HUES48 (cell line): ENCODE results near the gene SMOC2.

Experiments used
- H3K27ac ChIP-seq: one replicate; pipeline ENCODE4 v1.7.0; 2013; ENCODE audit warnings: low read depth, low read length, inconsistent platforms
- H3K27me3 ChIP-seq: 2 replicates; pipeline ENCODE4 v1.6.1; 2013; ENCODE audit warnings: mild to moderate bottlenecking, low read length; ENCODE audit not compliant: control insufficient read depth, insufficient read depth
- H3K36me3 ChIP-seq: 2 replicates; pipeline ENCODE4 v1.6.1; 2013; ENCODE audit warnings: low read length; ENCODE audit not compliant: control insufficient read depth, insufficient read depth
- H3K4me1 ChIP-seq: 2 replicates; pipeline ENCODE4 v1.6.1; 2013; ENCODE audit warnings: mild to moderate bottlenecking, low read length; ENCODE audit not compliant: control insufficient read depth, insufficient read depth
- H3K4me3 ChIP-seq: 2 replicates; pipeline ENCODE4 v1.5.1; 2013; ENCODE audit warnings: mild to moderate bottlenecking, low read depth, low read length
- H3K9ac ChIP-seq: 2 replicates; pipeline ENCODE4 v1.6.1; 2013; ENCODE audit warnings: mild to moderate bottlenecking, low read depth, low read length, moderate library complexity
- H3K9me3 ChIP-seq: 2 replicates; pipeline ENCODE4 v1.6.1; 2013; ENCODE audit warnings: low read length; ENCODE audit not compliant: control insufficient read depth, insufficient read depth

SMOC2 gene

GRCh38 chr6:168618546-168619315 lies 177.7 kb downstream of the SMOC2 start:
- H3K36me3 ChIP-seq = no peaks in the 10 kb centered on the region
- no peak overlapping the region for H3K4me3 ChIP-seq
- no peaks in the 10 kb centered on the region for H3K9me3 ChIP-seq
- no peaks in the 10 kb centered on the region for H3K27me3 ChIP-seq
- no peak overlapping the region for H3K9ac ChIP-seq
- H3K27ac ChIP-seq = no peak overlapping the region
- H3K4me1 ChIP-seq = no peaks in the 10 kb centered on the region

- Histone ChIP-seq H3K9ac (no peak overlapping the region), H3K36me3 (no peaks in the 10 kb centered on the region), H3K27me3 (no peaks in the 10 kb centered on the region), H3K9me3 (no peaks in the 10 kb centered on the region), H3K27ac (no peak overlapping the region), H3K4me3 (no peak overlapping the region), H3K4me1 (no peaks in the 10 kb centered on the region)
Measured at GRCh38 chr6:168619560-168620314, 178.8 kb downstream of the SMOC2 start.

DNA sequence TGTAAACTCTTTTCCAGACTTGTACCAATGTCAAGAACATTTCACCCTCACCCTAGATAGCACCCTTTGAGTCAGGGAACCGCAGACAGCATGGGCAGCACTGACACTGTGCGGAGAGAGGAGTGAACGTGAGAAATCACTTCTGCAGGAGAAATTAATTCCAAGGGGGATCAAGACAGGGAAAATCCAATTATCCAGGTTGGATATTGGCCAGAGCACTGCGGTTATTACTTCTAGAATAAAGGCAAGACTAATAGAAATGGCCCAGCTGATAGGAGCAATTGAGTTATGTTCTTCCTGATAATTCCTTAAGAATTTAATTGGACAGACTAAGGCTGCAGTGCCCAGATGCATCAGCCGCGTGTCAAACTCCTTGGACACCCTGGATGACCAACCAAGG lies 179.6 kb downstream of the SMOC2 start:
- Histone ChIP-seq H3K27me3 (no peaks in the 10 kb centered on the region), H3K9me3 (no peaks in the 10 kb centered on the region), H3K4me1 (no peaks in the 10 kb centered on the region), H3K4me3 (no peak overlapping the region), H3K27ac (no peak overlapping the region), H3K9ac (no peak overlapping the region), H3K36me3 (no peaks in the 10 kb centered on the region)

DNA sequence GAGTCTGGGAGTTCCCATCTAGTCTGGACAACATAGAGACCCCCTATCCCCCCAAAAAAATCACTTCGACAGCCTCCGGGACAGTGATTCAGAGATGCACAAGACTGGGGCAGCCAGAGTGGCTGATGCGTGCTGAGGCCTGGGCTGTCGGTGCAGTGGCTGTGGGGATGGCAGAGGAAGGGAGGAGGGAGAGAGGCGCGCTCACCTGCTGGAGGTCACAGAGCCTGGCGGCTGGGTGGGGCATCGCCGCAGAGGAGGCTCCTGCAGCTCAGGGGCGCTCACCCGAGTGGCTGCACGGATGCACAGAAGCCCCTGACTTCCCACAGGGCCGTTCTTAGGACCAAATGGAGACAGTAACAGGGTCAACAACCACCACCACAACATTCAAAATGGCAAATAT lies 182.8 kb downstream of the SMOC2 start:
- no peaks in the 10 kb centered on the region for H3K4me1 ChIP-seq
- no peak overlapping the region for H3K4me3 ChIP-seq
- H3K27me3 ChIP-seq = no peaks in the 10 kb centered on the region
- no peak overlapping the region for H3K9ac ChIP-seq
- no peaks in the 10 kb centered on the region for H3K36me3 ChIP-seq
- H3K27ac ChIP-seq = no peak overlapping the region
- H3K9me3 ChIP-seq = no peaks in the 10 kb centered on the region

- Histone ChIP-seq H3K4me3 (no peak overlapping the region), H3K27ac (no peak overlapping the region), H3K27me3 (no peaks in the 10 kb centered on the region), H3K36me3 (no peaks in the 10 kb centered on the region), H3K9me3 (no peaks in the 10 kb centered on the region), H3K4me1 (no peaks in the 10 kb centered on the region), H3K9ac (no peak overlapping the region)
Measured at GRCh38 chr6:168624540-168624939, 183.6 kb downstream of the SMOC2 start.

DNA sequence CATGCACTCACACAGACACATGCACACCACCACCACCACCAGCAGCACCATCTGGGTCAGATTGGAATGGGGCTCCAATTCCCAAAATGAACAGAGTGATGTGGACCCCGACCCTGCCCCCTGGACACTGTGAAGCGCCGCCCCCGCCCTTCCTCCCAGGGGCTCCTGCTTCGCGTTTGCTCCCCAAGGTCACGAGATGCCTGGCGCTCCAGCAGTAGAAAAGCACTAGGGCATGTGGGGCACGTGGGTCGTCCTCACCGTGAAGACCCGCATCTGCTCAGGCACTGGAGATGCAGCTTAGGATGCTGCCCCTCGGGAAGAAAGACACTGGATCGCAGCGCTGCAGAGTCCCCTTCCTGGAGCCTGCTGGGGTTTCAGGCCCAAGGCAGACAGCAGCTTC lies 184.0 kb downstream of the SMOC2 start:
- no peaks in the 10 kb centered on the region for H3K27me3 ChIP-seq
- no peak overlapping the region for H3K4me3 ChIP-seq
- H3K9me3 ChIP-seq = no peaks in the 10 kb centered on the region
- no peak overlapping the region for H3K9ac ChIP-seq
- H3K4me1 ChIP-seq = no peaks in the 10 kb centered on the region
- no peak overlapping the region for H3K27ac ChIP-seq
- H3K36me3 ChIP-seq = no peaks in the 10 kb centered on the region

GRCh38 chr6:168625602-168626001 lies 184.6 kb downstream of the SMOC2 start:
- no peaks in the 10 kb centered on the region for H3K4me1 ChIP-seq

GRCh38 chr6:168626046-168626602 lies 185.1 kb downstream of the SMOC2 start:
- Histone ChIP-seq H3K9me3 (no peaks in the 10 kb centered on the region), H3K9ac (no peak overlapping the region), H3K4me1 (peaks cover under 1% of the 10 kb centered on the region), H3K36me3 (no peaks in the 10 kb centered on the region), H3K4me3 (no peak overlapping the region), H3K27me3 (no peaks in the 10 kb centered on the region), H3K27ac (no peak overlapping the region)

More at GRCh38 chr6:168625602-168626001, 184.6 kb downstream of the SMOC2 start:
- Histone ChIP-seq H3K36me3 (no peaks in the 10 kb centered on the region), H3K27ac (no peak overlapping the region), H3K27me3 (no peaks in the 10 kb centered on the region), H3K9me3 (no peaks in the 10 kb centered on the region), H3K9ac (no peak overlapping the region), H3K4me3 (no peak overlapping the region)

DNA sequence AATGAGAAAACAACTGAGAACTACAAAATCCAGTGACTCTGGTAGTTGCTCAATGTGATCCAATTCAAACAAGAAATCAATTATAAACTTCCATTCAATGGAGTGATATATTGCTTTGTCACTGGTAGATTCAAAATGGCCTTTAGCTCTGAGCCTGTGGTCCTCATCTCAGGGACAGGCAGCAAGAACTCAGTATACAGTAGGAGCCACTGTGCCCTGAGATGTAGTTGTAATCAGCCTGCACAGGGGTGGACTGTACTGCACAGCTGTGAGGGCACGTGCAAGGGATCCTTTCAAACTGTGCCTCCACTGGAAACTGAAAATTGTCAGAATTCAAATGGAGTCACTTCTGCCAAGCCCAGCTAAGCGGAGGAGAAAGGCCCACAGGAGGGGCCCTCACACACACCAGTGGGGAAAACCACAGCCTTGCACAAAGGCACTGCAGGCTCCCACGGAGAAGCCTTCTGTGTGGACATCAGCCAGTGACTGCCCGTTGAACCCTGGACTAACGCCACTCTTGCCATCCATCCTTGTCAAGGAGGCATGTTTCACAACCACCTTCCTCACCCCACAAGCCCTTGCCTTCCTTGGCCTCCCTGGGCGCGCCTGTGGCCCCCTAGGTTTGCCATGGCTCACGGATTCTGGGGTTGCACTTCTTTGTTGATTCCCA lies 186.7 kb downstream of the SMOC2 start:
- no peaks in the 10 kb centered on the region for H3K36me3 ChIP-seq

DNA sequence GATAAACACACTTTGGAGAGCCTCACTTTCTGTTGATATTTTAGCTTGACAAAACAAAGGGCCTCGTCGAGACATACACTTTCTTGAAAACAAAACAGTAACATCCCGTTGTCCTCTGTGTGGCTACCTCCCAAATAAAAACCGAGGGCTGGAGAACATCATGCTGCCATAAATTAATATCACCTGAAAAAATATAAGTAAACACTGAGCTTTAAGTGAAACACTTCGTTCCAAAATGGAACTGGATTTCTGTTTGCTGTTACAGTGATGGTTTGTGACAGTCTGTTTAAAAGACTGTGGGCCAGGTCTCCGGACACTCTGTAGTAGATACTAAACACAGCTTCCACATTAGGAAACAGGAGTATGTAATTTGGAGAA lies 187.2 kb downstream of the SMOC2 start:
- Histone ChIP-seq H3K9ac (no peak overlapping the region), H3K4me3 (no peak overlapping the region), H3K27ac (no peak overlapping the region), H3K36me3 (no peaks in the 10 kb centered on the region), H3K9me3 (no peaks in the 10 kb centered on the region), H3K27me3 (no peaks in the 10 kb centered on the region), H3K4me1 (peaks cover 7% of the 10 kb centered on the region)

More for the DNA sequence above, 186.7 kb downstream of the SMOC2 start:
- H3K27me3 ChIP-seq = no peaks in the 10 kb centered on the region
- no peak overlapping the region for H3K4me3 ChIP-seq
- no peaks in the 10 kb centered on the region for H3K9me3 ChIP-seq
- no peak overlapping the region for H3K9ac ChIP-seq
- H3K27ac ChIP-seq = no peak overlapping the region
- H3K4me1 ChIP-seq = peaks cover 7% of the 10 kb centered on the region
